GM19239 (cell line): ENCODE results near the gene ZDHHC20.

Source experiments
- DNase-seq: peaks from one replicate; pipeline ENCODE4 v3.0.0; 2011; ENCODE audit warnings: low spot score; ENCODE audit not compliant: insufficient read length
- FAIRE-seq: peaks from 2 replicates; lab custom pipeline; 2011; peaks lifted over from hg19 to GRCh38; lab: Jason Lieb, UNC

ZDHHC20 gene

GRCh38 chr13:21330126-21330861 lies 128.8 kb downstream of the ZDHHC20 start:
- peak; percentile 97 for FAIRE-seq
- peak; percentile 49 for DNase-seq

DNA sequence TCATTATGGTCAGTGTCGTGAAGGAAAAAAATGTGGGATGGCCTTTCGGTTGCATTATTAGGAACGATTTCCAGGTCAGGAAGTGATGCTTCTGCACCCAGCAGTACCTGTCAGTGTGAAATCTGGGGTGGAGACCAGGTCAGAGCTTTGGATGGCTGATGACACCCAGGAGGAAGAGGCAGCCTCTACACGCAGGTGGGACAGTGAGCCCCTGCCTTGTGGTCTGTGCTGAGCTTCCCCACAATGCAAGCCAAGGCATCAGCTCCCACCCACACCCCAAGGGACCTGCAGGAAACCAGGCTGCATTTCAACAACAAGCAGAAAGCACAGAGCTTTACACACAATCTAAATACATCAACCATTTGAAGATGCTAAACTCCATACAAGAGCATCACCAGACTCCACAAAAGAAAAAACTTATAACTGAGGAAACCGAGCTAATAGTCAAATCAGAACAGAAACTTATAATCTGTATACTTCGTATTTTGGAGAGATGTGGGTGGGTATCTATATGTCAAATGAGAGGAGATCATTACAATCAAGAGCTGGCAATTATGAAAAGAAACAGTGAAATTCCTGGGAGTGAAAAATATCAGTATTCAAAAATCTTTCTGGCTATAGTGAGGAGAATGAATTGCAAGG lies 130.1 kb downstream of the ZDHHC20 start:
- no peak for DNase-seq

DNA sequence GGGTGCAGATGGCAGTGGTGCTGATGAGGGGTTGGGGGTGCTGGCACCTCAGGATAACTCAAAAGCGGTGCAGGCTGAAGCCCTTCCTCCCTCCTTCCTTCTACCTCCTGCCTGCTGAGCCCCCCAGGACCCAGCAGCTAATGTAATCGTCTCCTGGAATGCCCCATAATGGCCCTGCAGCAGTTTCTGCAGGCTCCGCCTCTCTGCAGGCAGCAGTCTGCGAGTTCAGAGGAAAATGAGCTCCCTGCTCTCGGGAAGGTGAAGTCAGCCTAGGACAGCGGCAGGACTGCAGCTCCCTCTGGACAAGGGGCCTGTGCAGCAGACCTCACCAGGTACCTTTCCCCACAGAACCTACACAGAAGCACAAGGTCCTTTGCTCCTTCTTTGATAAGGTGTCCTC lies 130.9 kb downstream of the ZDHHC20 start:
- FAIRE-seq (no peak), DNase-seq (no peak)

More for the DNA sequence above, 130.1 kb downstream of the ZDHHC20 start:
- FAIRE-seq: peak; percentile 89

- DNase-seq (no peak), FAIRE-seq (peak; percentile 76)
These were observed 132.7 kb downstream of the ZDHHC20 start for GRCh38 chr13:21326155-21327031.

DNA sequence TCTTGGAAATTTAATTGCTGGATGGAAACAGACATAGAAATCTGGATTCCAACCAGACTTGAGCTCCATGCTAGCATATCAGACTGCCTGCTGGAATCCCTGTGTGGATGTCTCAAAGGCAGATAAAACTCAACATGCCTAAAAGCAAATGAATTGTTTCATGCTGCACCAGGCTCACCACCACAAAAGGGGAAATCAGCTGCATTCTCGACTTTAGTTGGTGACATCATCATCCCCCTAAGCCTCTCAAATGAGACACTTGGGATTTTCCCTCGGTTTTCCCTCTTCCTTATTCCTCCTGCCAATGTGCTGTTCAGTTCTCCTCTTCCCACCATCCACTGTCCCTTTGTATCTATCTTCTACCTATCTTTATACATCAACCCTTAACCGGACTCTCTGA lies 134.3 kb downstream of the ZDHHC20 start:
- DNase-seq: no peak
- FAIRE-seq: peak; percentile 55

- FAIRE-seq: no peak
- DNase-seq: no peak
These were observed 136.1 kb downstream of the ZDHHC20 start for GRCh38 chr13:21322988-21323387.
